LHCN-M2 (cell line): ENCODE measurements around the gene NRP2. TPM values are rescaled to one million over a fixed set of nuclear protein-coding genes. Genes with fewer than 3 reads are reported as not detected.

ENCODE experiments used
- DNase-seq: peaks from one replicate; pipeline ENCODE4 v3.0.0-alpha.2; 2012; ENCODE audit warnings: low read depth
- total RNA-seq: library from RNA; depleted of rRNA; stranded (reverse); fragments of >200 nt; gene quantifications from 2 replicates; pipeline ENCODE4 v1.2.3, GENCODE V29; 2014

Gene NRP2
- total RNA-seq, 1 experiment from 2014 or later, result 14.9 TPM

DNA sequence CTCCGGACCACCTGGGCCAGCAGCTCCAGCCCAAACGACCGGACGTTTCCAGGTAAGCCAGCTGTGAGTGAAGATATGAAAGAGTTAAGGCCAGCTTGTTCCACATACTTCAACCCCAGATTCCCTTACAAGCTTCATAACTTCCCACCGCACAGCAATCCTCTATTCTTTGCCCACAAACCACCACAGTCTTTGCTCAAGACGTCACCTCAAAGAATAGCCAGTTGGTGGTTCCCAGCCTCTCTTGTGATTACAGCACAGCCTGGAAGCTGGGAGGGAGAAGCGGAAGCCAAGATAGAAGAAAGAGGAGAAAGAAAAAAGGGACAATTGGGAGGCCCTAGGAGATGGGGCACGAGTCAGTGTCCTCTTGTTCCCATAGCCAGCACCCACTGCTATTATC, 70.6 kb downstream of the NRP2 start:
- DNase-seq, result peak; percentile 83

DNA sequence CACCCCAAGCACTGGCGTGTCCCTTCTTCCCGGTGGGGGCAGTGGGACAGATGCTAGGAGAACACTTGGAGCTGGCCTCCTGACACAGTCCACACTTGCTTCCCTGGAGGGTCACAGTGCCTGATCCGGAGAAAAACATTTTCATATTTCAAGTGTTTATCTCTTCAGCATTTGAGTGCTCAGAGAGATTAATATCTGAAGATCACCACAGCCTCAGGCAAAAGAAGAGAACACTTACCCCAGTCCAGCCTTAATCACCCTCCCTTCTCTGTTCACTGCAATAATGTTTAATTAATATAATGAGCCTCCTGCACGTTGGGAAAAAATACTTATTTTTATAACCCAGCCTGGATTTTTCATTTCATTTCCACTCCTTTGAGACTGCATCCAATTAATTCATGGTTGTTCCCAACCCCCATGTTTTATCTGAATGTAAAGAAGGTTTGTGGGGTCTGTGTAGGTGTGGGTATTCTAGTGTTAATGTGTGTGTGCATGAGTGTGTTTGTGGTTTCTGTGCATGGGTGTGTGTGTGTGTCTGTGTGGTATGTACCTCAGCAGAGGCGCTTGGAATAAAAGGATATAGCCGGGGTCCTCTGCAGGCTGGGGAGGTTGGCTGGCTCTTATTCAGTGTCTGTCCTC, 72.1 kb downstream of the NRP2 start:
- DNase-seq, result no peak

DNA sequence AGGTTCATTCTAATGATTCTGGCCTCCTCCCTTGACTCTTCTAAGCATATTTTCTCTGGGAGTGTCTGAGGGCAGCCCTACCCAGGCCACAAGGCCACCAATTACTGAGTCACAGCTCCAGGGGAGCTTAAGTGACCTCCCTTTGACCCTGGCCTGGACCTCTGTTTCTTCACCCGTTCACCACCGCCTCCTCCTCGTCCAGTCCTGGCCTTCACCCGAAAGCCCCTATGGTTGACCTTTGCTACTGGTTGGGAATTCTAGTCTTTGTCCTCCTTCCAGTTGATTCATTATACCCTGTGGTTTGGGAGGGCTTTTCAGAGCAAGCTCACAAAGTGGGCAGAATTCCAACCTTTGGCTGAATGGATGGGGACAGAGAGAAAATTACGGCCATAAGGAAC, 72.6 kb downstream of the NRP2 start:
- DNase-seq, result peak; percentile 90

- no peak for DNase-seq
Observed at GRCh38 chr2:205755923-205756322, 73.6 kb downstream of the NRP2 start.

GRCh38 chr2:205757271-205757670, 75.0 kb downstream of the NRP2 start:
- DNase-seq, result no peak

GRCh38 chr2:205758051-205758450, 75.8 kb downstream of the NRP2 start:
- peak; percentile 81 for DNase-seq

- DNase-seq, result no peak
Observed at GRCh38 chr2:205758500-205758899, 76.2 kb downstream of the NRP2 start.

- peak; percentile 50 for DNase-seq
Observed at GRCh38 chr2:205759257-205759656, 77.0 kb downstream of the NRP2 start.

- no peak for DNase-seq
Observed at GRCh38 chr2:205759732-205760131, 77.4 kb downstream of the NRP2 start.

GRCh38 chr2:205760157-205760556, 77.9 kb downstream of the NRP2 start:
- DNase-seq, result no peak

- DNase-seq, result no peak
Observed at GRCh38 chr2:205761421-205761820, 79.1 kb downstream of the NRP2 start.

GRCh38 chr2:205762881-205763280, 80.6 kb downstream of the NRP2 start:
- DNase-seq, result peak; percentile 47

GRCh38 chr2:205763708-205764211, 81.5 kb downstream of the NRP2 start:
- peak; percentile 95 for DNase-seq

DNA sequence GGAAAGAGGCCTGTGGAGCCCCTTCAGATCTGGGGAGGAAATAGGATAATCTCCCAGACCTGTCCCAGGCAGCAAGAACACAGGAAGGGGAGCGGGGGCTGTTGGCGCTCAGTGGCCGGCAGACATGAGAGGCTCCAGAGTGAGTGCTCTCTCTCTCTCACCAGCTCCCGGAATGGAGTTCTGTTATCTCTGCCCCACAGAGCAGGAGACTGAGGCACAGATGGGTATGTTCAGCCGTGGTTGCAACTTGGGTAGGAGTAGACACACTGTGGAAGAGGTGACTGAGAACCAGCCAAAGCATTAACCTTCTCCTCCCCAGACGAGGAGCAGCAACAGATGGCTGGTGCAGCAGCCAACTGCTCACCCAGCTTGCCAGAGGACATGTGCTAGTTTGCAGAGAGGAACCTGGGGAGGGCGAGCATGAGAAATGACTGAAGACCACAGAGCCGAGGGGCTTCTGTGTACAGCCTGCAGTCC, 82.0 kb downstream of the NRP2 start:
- DNase-seq, result no peak

- no peak for DNase-seq
Observed at GRCh38 chr2:205765151-205765550, 82.8 kb downstream of the NRP2 start.

GRCh38 chr2:205766779-205767359, 84.6 kb downstream of the NRP2 start:
- DNase-seq, result peak; percentile 70

DNA sequence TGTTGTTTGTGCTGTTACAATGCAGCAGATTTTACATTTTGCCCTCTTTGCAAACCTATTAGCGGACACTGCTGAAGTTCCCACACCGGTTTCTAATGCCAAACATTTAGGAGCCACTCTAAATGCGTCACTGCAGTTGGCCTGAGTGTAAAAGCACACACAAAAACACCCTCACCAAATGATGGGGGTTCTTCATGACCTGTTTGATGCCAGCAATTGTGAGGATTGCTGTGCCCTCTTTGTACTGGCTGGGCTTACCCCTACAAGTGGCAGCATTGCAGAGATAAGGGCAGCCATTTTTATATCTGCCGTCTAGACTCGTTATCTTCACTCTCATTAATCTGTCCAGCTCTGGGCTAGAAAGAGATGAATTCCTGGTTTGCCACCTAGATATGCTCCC, 85.3 kb downstream of the NRP2 start:
- DNase-seq, result no peak

DNA sequence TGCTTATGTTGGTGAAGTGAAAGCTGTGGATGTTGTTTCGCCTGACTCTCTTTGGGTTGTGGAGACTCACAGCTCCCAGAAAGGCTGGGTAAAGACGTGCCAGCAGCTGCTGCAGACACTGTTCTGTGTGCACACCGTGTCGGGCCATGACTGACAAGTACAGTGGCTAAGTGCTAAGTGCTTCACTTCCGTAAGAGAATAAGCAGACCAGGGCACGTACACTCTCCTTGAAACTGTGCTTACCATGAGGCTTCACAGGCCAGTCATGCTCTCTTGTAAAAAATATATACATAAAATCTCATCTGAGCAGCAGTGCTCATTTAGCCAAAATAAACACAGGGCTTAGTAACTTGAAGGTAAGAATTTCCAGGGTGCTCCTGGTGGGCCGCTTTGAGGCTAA, 86.0 kb downstream of the NRP2 start:
- no peak for DNase-seq

DNA sequence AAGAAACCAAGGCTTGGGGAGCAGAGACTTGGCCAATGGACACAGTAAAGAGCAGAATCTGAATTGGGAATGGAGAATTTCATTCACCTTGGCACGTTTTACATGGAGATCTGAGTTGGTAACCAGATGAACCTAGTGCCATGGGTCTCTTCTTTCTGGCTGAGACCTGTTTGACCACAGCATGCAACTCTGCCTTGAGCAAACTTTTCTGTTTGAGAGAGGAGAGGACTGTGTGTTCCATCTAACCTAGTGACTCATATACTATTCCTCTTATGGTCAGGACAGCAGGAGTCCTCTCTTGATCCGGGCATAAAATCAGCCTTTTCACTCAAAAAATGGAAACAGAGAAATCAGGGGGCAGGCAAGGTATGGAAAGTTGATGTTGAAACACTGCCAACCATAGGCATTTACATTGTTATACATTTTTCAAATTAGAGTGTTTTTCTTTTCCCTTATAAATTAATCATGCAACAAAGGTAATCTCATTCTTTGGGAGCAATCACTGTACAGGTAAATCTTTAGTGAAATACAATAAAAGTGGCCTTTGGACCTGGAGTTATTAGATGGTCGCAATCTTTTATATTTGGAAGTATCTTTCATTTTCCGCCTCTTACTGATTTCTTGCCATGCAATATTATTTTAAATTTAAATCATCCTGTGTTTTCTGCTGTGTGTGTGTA, 86.7 kb downstream of the NRP2 start:
- DNase-seq, result peak; percentile 89

- peak; percentile 87 for DNase-seq
Observed at GRCh38 chr2:205769495-205769850, 87.2 kb downstream of the NRP2 start.

DNA sequence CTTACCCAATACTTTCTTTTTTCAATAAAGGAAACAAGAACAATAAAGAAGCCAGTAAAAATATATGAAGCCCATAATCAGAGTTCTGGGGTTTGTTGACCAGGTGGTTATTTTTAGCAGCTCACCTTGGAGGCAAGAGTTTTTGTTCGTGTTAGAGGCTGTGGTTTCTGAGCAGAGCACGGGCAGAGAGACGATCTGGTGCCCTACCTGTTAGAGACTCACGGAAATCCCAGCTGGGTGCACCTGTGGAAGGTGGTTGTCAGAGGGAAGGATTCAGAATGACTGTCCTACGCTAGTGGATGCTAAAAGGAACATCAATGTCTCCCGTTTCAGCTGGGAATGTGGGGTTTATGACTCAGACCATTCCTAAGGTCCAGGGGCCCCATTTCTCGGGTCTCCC, 87.6 kb downstream of the NRP2 start:
- DNase-seq, result no peak

- DNase-seq, result no peak
Observed at GRCh38 chr2:205770577-205770976, 88.3 kb downstream of the NRP2 start.

DNA sequence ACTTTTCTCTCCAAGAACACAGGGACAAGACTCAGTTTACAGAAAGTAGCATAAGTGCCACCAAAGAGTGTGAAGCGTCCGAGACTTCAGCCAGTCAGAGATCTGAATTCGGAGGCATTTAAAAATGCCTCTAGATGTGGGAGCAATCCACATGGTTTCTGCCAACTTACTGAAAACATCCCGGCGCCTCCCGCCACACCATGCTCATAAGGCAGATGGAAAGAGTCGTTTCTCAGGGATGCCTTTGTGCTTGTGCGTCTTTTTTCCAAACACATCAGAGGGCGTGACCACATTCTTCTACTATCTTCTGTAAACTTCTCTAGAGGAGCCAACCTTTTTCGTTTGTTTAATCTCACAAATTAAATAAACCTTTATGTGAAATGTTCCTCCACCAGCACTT, 88.7 kb downstream of the NRP2 start:
- DNase-seq, result no peak
